ENCODE measurements around the gene SOCS1.

SOCS1 gene

DNA sequence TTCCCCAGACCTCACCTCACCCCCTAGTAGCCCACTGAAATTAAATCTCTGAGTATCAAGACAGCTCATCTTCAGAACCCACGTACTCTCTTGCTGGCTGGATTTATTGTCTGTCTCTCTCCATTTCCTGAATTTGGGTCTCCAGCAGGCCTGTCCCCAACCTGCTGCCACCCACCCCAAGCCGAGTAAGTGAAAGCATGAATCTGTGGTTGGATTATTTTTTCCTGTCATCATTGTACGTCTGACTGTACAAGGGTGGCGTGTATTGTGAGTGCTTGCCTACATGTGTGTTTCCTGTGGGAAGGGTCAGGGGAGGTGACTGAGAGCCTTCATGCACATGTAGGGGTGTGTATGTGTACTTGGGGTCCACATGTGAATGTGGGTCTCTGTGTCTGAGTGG, 7.7 kb upstream of the SOCS1 start:
- no peak overlapping the region for H3K4me3 ChIP-seq (ENCODE audit: low read depth, low read length)
- TF ChIP-seq CTCF (IDR thresholded peaks at IDR 0.05; ENCODE audit: low read depth, low read length) = no peak

DNA sequence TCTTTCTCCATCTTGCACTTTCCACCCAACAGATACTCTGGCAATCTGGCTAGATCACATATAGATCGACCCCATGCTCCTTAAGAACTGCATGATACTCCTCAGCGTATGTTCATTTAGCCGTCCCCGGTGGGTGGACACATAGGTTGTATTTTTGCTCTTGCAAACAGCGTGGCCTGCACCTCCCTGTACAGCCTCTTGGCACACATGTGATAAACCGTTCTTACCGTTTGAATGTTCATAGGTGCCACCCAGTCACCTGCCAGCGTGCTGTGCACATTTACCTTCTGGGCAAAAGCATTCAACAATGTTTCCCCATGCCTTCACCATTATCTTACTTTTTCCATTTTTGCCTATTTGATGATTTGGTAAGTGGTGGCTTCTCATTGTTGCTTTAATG, 6.9 kb upstream of the SOCS1 start:
- no peak for TF ChIP-seq CTCF (IDR thresholded peaks at IDR 0.05; ENCODE audit: low read depth, low read length)
- Histone ChIP-seq H3K4me3 (ENCODE audit: low read depth, low read length) (no peak overlapping the region), H3K9me3 (no peaks in the 10 kb centered on the region), H3K36me3 (no peaks in the 10 kb centered on the region), H3K4me1 (no peaks in the 10 kb centered on the region), H3K27me3 (no peaks in the 10 kb centered on the region)
- no peak for DNase-seq

More for the DNA sequence above, 7.7 kb upstream of the SOCS1 start:
- H3K4me1 ChIP-seq = no peaks in the 10 kb centered on the region
- H3K36me3 ChIP-seq = no peaks in the 10 kb centered on the region
- no peak for DNase-seq
- H3K27me3 ChIP-seq = no peaks in the 10 kb centered on the region
- no peaks in the 10 kb centered on the region for H3K9me3 ChIP-seq

- Histone ChIP-seq H3K27me3 (peaks cover under 1% of the 10 kb centered on the region), H3K4me1 (no peaks in the 10 kb centered on the region), H3K4me3 (ENCODE audit: low read depth, low read length) (no peak overlapping the region), H3K36me3 (no peaks in the 10 kb centered on the region), H3K9me3 (no peaks in the 10 kb centered on the region)
- no peak for TF ChIP-seq CTCF (IDR thresholded peaks at IDR 0.05; ENCODE audit: low read depth, low read length)
- no peak for DNase-seq
These were observed 4.6 kb upstream of the SOCS1 start for GRCh38 chr16:11260596-11260966.

DNA sequence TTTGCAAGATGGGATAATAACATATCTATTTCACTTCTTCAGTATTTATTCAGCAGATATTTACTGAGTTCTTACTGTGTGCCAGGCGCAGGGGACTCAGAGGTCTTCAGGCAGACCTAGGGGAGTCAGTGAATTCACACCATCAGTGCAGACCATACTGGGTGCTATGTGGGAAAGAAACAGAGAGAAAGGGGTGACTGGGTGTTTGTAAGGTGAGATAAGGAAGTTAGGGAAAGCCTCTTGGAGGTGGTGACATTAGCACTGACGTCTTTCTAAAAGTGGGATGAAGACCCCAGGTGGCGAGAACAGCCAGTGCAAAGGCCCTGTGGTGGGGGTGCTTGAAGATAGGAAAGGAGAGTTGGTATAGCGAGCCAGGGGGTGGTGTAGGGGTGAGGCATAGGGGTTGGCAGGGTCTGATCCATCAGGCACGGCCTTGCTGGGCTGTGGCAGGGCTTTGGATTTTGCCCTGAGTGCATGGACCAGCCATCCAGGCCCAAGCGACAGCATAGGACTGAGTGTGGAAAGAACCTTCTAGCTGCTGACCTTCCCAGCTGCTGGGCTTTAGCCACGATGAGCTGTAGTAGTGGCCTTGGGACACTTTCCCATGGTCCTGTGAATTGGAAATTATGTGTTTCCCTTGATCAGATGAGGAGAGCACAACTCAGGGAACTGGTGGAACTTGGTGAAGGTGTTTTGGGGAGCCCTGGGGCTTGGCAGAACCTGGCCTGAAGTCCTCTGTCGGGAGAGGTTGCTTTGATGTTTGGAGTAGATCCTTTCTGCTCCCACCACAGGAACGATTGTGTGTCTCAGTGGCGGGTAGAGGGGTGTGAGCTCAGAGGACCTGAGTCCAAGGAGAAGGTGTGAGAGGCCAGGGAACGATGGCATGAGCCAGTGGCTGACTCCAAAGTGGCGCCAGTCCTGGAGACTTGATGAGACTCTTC, 3.9 kb upstream of the SOCS1 start:
- Histone ChIP-seq H3K36me3 (no peaks in the 10 kb centered on the region), H3K27me3 (peaks cover 7% of the 10 kb centered on the region), H3K4me1 (no peaks in the 10 kb centered on the region), H3K9me3 (no peaks in the 10 kb centered on the region), H3K4me3 (ENCODE audit: low read depth, low read length) (no peak overlapping the region)
- TF ChIP-seq CTCF (IDR thresholded peaks at IDR 0.05; ENCODE audit: low read depth, low read length) = no peak
- DNase-seq = no peak

DNA sequence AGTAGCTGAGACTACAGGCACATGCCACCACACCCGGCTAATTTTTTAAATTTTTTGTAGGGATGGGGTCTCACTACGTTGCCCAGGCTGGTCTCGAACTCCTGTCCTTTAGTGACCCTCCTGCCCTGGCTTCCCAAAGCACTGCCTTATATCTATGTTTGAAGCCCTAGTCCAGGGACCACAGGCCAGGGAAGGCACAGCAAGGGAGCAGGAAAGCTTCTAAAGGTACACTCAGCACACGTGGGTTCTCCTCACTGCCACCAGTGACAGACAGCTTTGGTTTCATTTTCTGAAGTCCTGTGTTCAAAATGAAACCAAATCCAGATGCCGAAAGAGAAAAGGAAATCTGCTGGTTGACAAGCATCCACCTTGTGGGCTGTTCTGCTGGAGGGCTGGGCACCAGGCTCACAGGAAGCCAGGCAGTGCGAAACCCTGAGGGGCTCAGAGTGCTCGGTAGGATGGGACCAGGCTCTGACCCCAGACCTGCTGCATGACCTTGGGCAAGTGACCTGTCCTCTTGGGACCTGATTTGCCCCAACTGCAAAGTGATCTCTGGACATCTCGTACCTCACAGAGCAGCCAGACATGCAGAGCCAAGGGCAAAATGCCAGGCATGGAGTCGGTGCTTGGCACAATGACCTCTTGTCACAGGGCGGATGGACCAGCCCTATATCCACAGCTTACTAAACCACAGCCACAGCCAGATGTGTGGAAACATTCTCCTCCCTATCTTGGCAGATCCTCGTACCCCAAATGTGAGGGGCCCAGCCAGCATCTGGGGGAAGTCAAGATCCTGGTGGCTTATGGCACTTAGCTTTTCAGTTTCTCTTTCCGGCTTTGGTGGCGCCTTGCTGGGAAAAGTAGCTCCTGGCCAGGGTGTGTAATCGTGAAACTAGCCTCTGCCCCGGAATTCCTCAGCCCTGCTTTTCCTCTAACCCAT, 2.8 kb upstream of the SOCS1 start:
- peaks cover 12% of the 10 kb centered on the region for H3K27me3 ChIP-seq
- no peak for DNase-seq
- no peaks in the 10 kb centered on the region for H3K9me3 ChIP-seq
- H3K4me1 ChIP-seq = no peaks in the 10 kb centered on the region
- H3K36me3 ChIP-seq = no peaks in the 10 kb centered on the region
- no peak overlapping the region for H3K4me3 ChIP-seq (ENCODE audit: low read depth, low read length)
- TF ChIP-seq CTCF (IDR thresholded peaks at IDR 0.05; ENCODE audit: low read depth, low read length) = no peak

Measured in BE2C (cell line).